Activated CD8-positive, alpha-beta T cell treated with anti-CD3 and anti-CD28 coated beads for 36 hours (primary cell): ENCODE measurements around the gene NCBP2. TPM values are rescaled to one million over a fixed set of nuclear protein-coding genes. Genes with fewer than 3 reads are reported as not detected.
A peak's percentile ranks its signal among the peaks of the same experiment; 100 is the strongest.

Source experiments
- ATAC-seq: fragments of 200-7000 bp; cut with Tn5 transposase; one replicate; pipeline ENCODE4 v1.10.0; 2021; ENCODE audit warnings: mild to moderate bottlenecking, moderate library complexity
- CTCF ChIA-PET: fragments of 350-600 bp; sonication (Branson Sonifier 250); formaldehyde crosslinking; loops from one replicate; lab custom pipeline; 2021; ENCODE audit warnings: antibody characterized with exemption; lab: Charles Lee
- POLR2A ChIA-PET: fragments of 350-600 bp; sonication (Branson Sonifier 250); formaldehyde crosslinking; loops from one replicate; lab custom pipeline; 2021; ENCODE audit warnings: antibody characterized with exemption; lab: Charles Lee
- DNase-seq: peaks from one replicate; pipeline ENCODE4 v3.0.0-alpha.2; 2020
- H3K27ac Mint-ChIP-seq: one replicate; pipeline ENCODE4 v1.8.0; 2021; ENCODE audit warnings: mild to moderate bottlenecking, mixed read lengths
- H3K27me3 Mint-ChIP-seq: one replicate; pipeline ENCODE4 v1.8.0; 2021; ENCODE audit warnings: mixed read lengths
- H3K36me3 Mint-ChIP-seq: one replicate; pipeline ENCODE4 v1.8.0; 2021; ENCODE audit warnings: low read depth, mixed read lengths
- H3K4me1 Mint-ChIP-seq: one replicate; pipeline ENCODE4 v1.8.0; 2021; ENCODE audit warnings: low read depth, mixed read lengths
- H3K4me3 Mint-ChIP-seq: one replicate; pipeline ENCODE4 v1.8.0; 2021; ENCODE audit warnings: mild to moderate bottlenecking, moderate library complexity, mixed read lengths
- H3K9me3 Mint-ChIP-seq: one replicate; pipeline ENCODE4 v1.8.0; 2021; ENCODE audit warnings: mixed read lengths
- CTCF ChIP-seq: fragments of 200-600 bp; IDR thresholded peaks from one replicate; pipeline ENCODE4 v1.8.0; 2022; ENCODE audit warnings: antibody characterized with exemption, mild to moderate bottlenecking
- intact Hi-C: fragments of 100-400 bp; cut with micrococcal nuclease; formaldehyde crosslinking; loops from one replicate; pipeline ENCODE4 v1.10.0; 2022
- total RNA-seq, 2 experiments: library from RNA; stranded (reverse); gene quantifications; one replicate each; pipeline ENCODE4 v1.2.3, GENCODE V29; 2021

NCBP2 gene
- total RNA-seq, 2 experiments from 2014 or later: 107 to 111 TPM

DNA sequence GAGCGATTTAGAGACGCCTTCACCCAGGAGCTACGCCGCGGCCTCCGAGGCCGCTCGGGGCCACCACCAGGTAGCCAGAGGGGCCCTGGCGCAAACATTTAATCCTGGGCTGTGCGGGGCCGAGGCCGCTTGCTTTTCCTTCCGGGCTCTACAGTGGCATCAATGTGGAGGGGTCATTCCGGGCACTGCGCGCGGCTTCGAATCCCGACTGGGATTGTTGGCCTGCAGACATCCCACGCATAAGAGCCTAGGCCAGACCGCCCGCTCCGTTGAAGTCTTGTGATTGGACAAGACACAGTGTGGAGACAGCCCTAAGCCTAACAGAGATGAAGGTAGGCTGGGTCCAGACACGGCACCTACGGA is 568 bp upstream of the NCBP2 start:
- Mint-ChIP-seq H3K27ac (peak overlapping the region; percentile 98), H3K36me3 (peaks cover 38% of the 10 kb centered on the region), H3K4me1 (peaks cover 43% of the 10 kb centered on the region), H3K27me3 (no peaks in the 10 kb centered on the region), H3K4me3 (peak overlapping the region; percentile 93), H3K9me3 (no peaks in the 10 kb centered on the region)
- ChIA-PET POLR2A (interaction anchor here (0.5 to 3.0 kb wide), 15 partner anchors 11 to 106 kb away, joined by 3 to 14 read pairs (median 4); partner anchors contain the start of gene SENP5), CTCF (interaction anchor here (0.8 to 2.5 kb wide), 9 partner anchors 8 to 333 kb away, joined by 3 to 13 read pairs (median 6); partner anchors contain the start of gene SENP5)
- DNase-seq (peak; percentile 28), ATAC-seq (peak; percentile 1)
- TF ChIP-seq CTCF: no peak
- intact Hi-C loops: loop anchor here (10.0 kb wide), 1 partner anchor 108 kb away; no protein-coding TSS in a partner anchor

DNA sequence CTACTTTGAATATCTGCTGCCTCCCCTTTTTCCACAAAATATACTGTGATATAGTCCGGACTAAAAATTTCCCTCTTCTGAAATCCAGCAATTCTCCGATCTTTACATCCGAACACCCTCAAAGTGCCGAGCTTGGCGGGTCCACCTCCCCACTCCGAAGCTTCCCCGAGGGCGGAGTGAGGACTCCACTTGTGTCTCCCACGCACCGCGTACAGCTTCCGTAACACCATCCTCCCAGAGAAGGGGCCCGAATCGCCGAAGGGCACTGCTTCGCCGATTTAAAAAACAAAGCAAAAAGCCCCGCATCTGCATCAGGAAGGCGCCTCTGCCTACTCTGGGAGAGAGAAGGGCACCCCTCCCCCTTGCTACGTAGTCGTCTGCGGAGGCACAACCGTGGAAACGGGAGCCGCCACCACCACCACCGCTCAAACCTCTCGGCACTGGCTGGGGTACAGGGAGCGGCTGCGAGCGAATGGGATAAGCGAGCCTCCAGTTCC is 551 bp downstream of the NCBP2 start:
- Mint-ChIP-seq H3K9me3 (no peaks in the 10 kb centered on the region), H3K36me3 (peaks cover 50% of the 10 kb centered on the region), H3K27me3 (no peaks in the 10 kb centered on the region), H3K4me1 (peaks cover 47% of the 10 kb centered on the region), H3K27ac (peak overlapping the region; percentile 98), H3K4me3 (peak overlapping the region; percentile 93)
- ATAC-seq (peak; percentile 43), DNase-seq (peak; percentile 83)
- CTCF ChIA-PET: interaction anchor here (0.7 to 2.5 kb wide), 15 partner anchors 9 to 332 kb away, joined by 3 to 13 read pairs (median 4); partner anchors contain the start of gene SENP5
- POLR2A ChIA-PET: interaction anchor here (0.7 to 3.0 kb wide), 18 partner anchors 10 to 315 kb away, joined by 3 to 14 read pairs (median 3); partner anchors contain the start of gene SENP5
- no peak for TF ChIP-seq CTCF
- intact Hi-C loops: loop anchor here (10.0 kb wide), 1 partner anchor 107 kb away; no protein-coding TSS in a partner anchor

- no peaks in the 10 kb centered on the region for H3K9me3 Mint-ChIP-seq
- no peak overlapping the region for H3K4me3 Mint-ChIP-seq
- intact Hi-C loops: no loop called here
- peaks cover 69% of the 10 kb centered on the region for H3K36me3 Mint-ChIP-seq
- DNase-seq: no peak
- no peak for TF ChIP-seq CTCF
- no peak for ATAC-seq
- ChIA-PET CTCF (interaction anchor here (1.2 to 1.5 kb wide), 3 partner anchors 31 to 104 kb away, joined by 3 to 6 read pairs (median 4); no protein-coding TSS in a partner anchor), POLR2A (no interaction called here)
- H3K27ac Mint-ChIP-seq: peak overlapping the region; percentile 62
- H3K27me3 Mint-ChIP-seq: no peaks in the 10 kb centered on the region
- peaks cover 33% of the 10 kb centered on the region for H3K4me1 Mint-ChIP-seq
Measured at GRCh38 chr3:196938576-196938975, 3.8 kb downstream of the NCBP2 start.

DNA sequence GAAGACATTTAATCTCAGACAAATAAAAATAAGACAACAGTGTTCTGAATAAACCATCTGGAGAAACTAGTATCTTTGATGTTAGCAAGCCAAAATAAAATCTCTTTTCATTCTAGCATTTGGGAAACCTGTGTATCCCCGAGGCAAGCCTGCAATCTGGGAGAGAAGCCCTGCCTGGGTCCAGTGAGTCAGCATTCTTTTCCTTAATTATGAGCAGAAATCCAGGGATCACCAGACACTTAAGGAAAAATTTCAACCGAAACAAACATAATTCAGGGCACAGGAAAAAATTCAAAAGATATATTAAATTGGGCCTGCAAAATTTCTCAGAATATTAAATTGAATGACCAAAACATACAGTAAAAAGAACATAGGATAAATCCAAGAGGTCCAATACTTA is 4.2 kb downstream of the NCBP2 start:
- POLR2A ChIA-PET: no interaction called here
- intact Hi-C loops: no loop called here
- Mint-ChIP-seq H3K4me3 (no peak overlapping the region), H3K27me3 (no peaks in the 10 kb centered on the region), H3K27ac (peak overlapping the region; percentile 78), H3K9me3 (no peaks in the 10 kb centered on the region), H3K4me1 (peaks cover 31% of the 10 kb centered on the region), H3K36me3 (peaks cover 68% of the 10 kb centered on the region)
- ATAC-seq (no peak), DNase-seq (no peak)
- no peak for TF ChIP-seq CTCF
- CTCF ChIA-PET: interaction anchor here (0.6 to 1.5 kb wide), 3 partner anchors 98 to 103 kb away, joined by 3 to 6 read pairs (median 3); no protein-coding TSS in a partner anchor

DNA sequence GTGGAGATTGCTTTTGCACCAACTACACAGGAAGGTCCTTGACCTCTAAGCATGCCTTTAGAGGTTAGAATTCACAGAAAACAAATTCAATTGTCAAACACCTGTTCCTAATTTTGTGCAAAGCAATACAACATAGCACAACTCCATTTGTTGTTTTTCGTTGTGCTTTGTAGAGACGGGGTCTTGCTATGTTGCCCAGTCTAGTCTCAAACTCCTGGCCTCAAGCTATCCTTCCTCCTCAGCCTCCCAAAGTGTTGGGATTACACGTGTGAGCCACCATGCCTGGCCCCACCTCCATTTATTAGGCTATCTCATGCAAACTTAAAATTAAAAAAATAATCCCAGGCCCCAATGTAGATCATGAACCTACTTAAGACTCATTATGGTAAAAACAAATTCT is 6.0 kb downstream of the NCBP2 start:
- no peak for DNase-seq
- CTCF ChIA-PET: interaction anchor here (1.5 to 2.6 kb wide), 2 partner anchors 13 to 99 kb away, joined by 3 to 7 read pairs; no protein-coding TSS in a partner anchor
- Mint-ChIP-seq H3K27me3 (no peaks in the 10 kb centered on the region), H3K27ac (peak overlapping the region; percentile 48), H3K4me1 (peaks cover 27% of the 10 kb centered on the region), H3K9me3 (no peaks in the 10 kb centered on the region), H3K36me3 (peaks cover 68% of the 10 kb centered on the region), H3K4me3 (no peak overlapping the region)
- no peak for ATAC-seq
- POLR2A ChIA-PET: interaction anchor here (1.0 to 1.4 kb wide), 2 partner anchors 15 to 55 kb away, joined by 3 to 5 read pairs; no protein-coding TSS in a partner anchor
- intact Hi-C loops: no loop called here
- no peak for TF ChIP-seq CTCF
